HEK293 (cell line): ENCODE results near the gene MARK2.

Experiments
- CTCF ChIA-PET: fragments of 350-600 bp; formaldehyde crosslinking; extraction: SDS; loops from one replicate; lab custom pipeline; 2021; ENCODE audit warnings: antibody characterized with exemption; lab: Yijun Ruan, JAX
- POLR2A ChIA-PET: fragments of 300-600 bp; formaldehyde crosslinking; extraction: SDS; loops from one replicate; lab custom pipeline; 2020; ENCODE audit warnings: antibody characterized with exemption, inconsistent platforms; lab: Yijun Ruan, JAX
- H3K27ac ChIP-seq: fragments of 200-500 bp; sonication (Bioruptor generic); 2 replicates; pipeline ENCODE4 v1.5.1; 2014; ENCODE audit warnings: low read depth, low read length, control low read depth, inconsistent platforms; ENCODE audit errors: extremely low read depth
- H3K36me3 ChIP-seq, 2 experiments: fragments of 200-500 bp in 1 of 2; sonication (Bioruptor generic) in 1 of 2; 1 replicate in 1 of 2; 2 replicates in 1 of 2; pipeline ENCODE4 v1.5.1; 2014 to 2017; ENCODE audit warnings: inconsistent platforms in 2 of 2, low read length in 2 of 2; ENCODE audit not compliant: control insufficient read depth in 2 of 2, insufficient read depth in 1 of 2
- H3K4me1 ChIP-seq: fragments of 200-500 bp; sonication (Bioruptor generic); 2 replicates; pipeline ENCODE4 v1.5.1; 2014; ENCODE audit warnings: mild to moderate bottlenecking, low read length, inconsistent platforms; ENCODE audit not compliant: control insufficient read depth, insufficient read depth
- H3K4me3 ChIP-seq: 2 replicates; pipeline ENCODE4 v1.5.1; 2011; ENCODE audit warnings: low read depth, mild to moderate bottlenecking, control low read depth, low read length, moderate library complexity
- H3K9me3 ChIP-seq: fragments of 200-500 bp; sonication (Bioruptor generic); 2 replicates; pipeline ENCODE4 v1.5.1; 2014; ENCODE audit warnings: low read depth, low read length, inconsistent platforms; ENCODE audit not compliant: control insufficient read depth, insufficient read depth
- KLF10 ChIP-seq: fragments of 450-650 bp; IDR thresholded peaks from 2 replicates; pipeline ENCODE4 v1.5.1; 2018; ENCODE audit warnings: missing biosample characterization, mild to moderate bottlenecking, missing genetic modification characterization
- SCRT2 ChIP-seq: fragments of 450-650 bp; formaldehyde crosslinking; IDR thresholded peaks from 2 replicates; pipeline ENCODE4 v1.5.1; 2016; ENCODE audit warnings: missing biosample characterization, missing genetic modification characterization
- TRIM28 ChIP-seq: IDR thresholded peaks from 2 replicates; pipeline ENCODE4 v1.6.1; 2011; ENCODE audit warnings: low read length, control low read depth, borderline replicate concordance
- ZBTB21 ChIP-seq: fragments of 450-650 bp; formaldehyde crosslinking; IDR thresholded peaks from 2 replicates; pipeline ENCODE4 v1.5.1; 2017; ENCODE audit warnings: missing biosample characterization, missing genetic modification characterization
- ZBTB8A ChIP-seq: fragments of 450-650 bp; formaldehyde crosslinking; IDR thresholded peaks from 2 replicates; pipeline ENCODE4 v1.5.1; 2016; ENCODE audit warnings: missing biosample characterization, missing genetic modification characterization
- ZFHX2 ChIP-seq: fragments of 450-650 bp; formaldehyde crosslinking; conservative IDR thresholded peaks from 2 replicates; pipeline ENCODE4 v1.5.1; 2016; ENCODE audit warnings: missing biosample characterization, missing genetic modification characterization
- ZNF138 ChIP-seq: fragments of 450-650 bp; formaldehyde crosslinking; IDR thresholded peaks from 2 replicates; pipeline ENCODE4 v1.5.1; 2016; ENCODE audit warnings: missing biosample characterization, missing genetic modification characterization, borderline replicate concordance
- ZNF16 ChIP-seq: fragments of 450-650 bp; formaldehyde crosslinking; IDR thresholded peaks from 2 replicates; pipeline ENCODE4 v1.5.1; 2016; ENCODE audit warnings: low read depth, missing biosample characterization, missing genetic modification characterization
- ZNF521 ChIP-seq: fragments of 450-650 bp; formaldehyde crosslinking; IDR thresholded peaks from 2 replicates; pipeline ENCODE4 v1.5.1; 2017; ENCODE audit warnings: missing biosample characterization, mild to moderate bottlenecking, missing genetic modification characterization
- ZNF596 ChIP-seq: fragments of 450-650 bp; IDR thresholded peaks from 2 replicates; pipeline ENCODE4 v1.5.0; 2018; ENCODE audit warnings: missing biosample characterization, mild to moderate bottlenecking, missing genetic modification characterization, moderate library complexity
- ZNF626 ChIP-seq: fragments of 450-650 bp; sonication (Bioruptor Pico); formaldehyde crosslinking; IDR thresholded peaks from 2 replicates; pipeline ENCODE4 v1.5.1; 2018; ENCODE audit warnings: missing biosample characterization, missing genetic modification characterization, inconsistent platforms
- ZNF677 ChIP-seq: fragments of 450-650 bp; IDR thresholded peaks from 2 replicates; pipeline ENCODE4 v1.5.0; 2018; ENCODE audit warnings: missing biosample characterization, mild to moderate bottlenecking, missing genetic modification characterization, moderate library complexity
- ZNF701 ChIP-seq: fragments of 450-650 bp; formaldehyde crosslinking; IDR thresholded peaks from 2 replicates; pipeline ENCODE4 v1.5.1; 2016; ENCODE audit warnings: missing biosample characterization, missing genetic modification characterization
- ZNF785 ChIP-seq: fragments of 450-650 bp; formaldehyde crosslinking; IDR thresholded peaks from 2 replicates; pipeline ENCODE4 v1.5.1; 2016; ENCODE audit warnings: missing biosample characterization, missing genetic modification characterization
- ZSCAN30 ChIP-seq: fragments of 450-650 bp; IDR thresholded peaks from 2 replicates; pipeline ENCODE4 v1.5.1; 2018; ENCODE audit warnings: missing biosample characterization, mild to moderate bottlenecking, missing genetic modification characterization, moderate library complexity
- TF ChIP-seq, protein P1 (sequence below): fragments of 450-650 bp; formaldehyde crosslinking; IDR thresholded peaks from 2 replicates; pipeline ENCODE4; 2016; ENCODE audit warnings: missing biosample characterization, missing genetic modification characterization
- TF ChIP-seq, protein P2 (sequence below): fragments of 450-650 bp; formaldehyde crosslinking; IDR thresholded peaks from 2 replicates; pipeline ENCODE4 v1.5.1; 2016; ENCODE audit warnings: missing biosample characterization, missing genetic modification characterization, borderline replicate concordance
- TF ChIP-seq, protein P3 (sequence below): fragments of 450-650 bp; formaldehyde crosslinking; IDR thresholded peaks from 2 replicates; pipeline ENCODE4 v1.5.1; 2016; ENCODE audit warnings: missing biosample characterization, missing genetic modification characterization
- TF ChIP-seq, protein P4 (sequence below): fragments of 450-650 bp; formaldehyde crosslinking; IDR thresholded peaks from 2 replicates; pipeline ENCODE4 v1.5.1; 2017; ENCODE audit warnings: missing biosample characterization, missing genetic modification characterization

Gene MARK2

DNA sequence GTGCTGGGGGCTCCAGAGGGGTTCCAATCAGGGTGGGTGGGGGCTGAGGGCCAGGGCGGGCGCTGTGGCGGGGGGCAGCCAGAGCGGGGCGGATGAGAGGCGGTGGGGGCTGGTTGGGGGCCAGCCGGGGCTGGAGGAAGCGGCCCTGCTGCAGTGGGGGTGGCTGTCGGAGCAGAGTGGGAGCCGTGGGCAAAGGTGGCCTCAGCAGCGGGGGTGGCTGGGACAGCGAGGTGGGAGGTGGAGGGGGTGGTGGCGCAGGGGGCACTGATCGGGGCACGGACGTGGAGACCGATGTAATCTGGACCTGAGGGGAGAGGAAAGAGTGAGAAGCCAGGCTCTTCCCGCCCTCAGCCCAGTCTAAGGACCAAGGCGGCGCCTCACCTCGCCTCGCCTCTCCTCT is 73.0 kb downstream of the MARK2 start:
- Histone ChIP-seq H3K4me3 (no peak overlapping the region), H3K9me3 (no peaks in the 10 kb centered on the region), H3K27ac (no peak overlapping the region), H3K4me1 (no peaks in the 10 kb centered on the region), H3K36me3 (peaks cover 0 to 35% of the 10 kb centered on the region in 2 experiments; a peak in 1 of 3 replicates)
- ChIA-PET CTCF (no interaction called here), POLR2A (no interaction called here)
- 0 out of 2 replicates have a peak, but pooled peaks have one; percentile 13 for TF ChIP-seq ZFHX2 (tag by site-specific recombination)
- TF ChIP-seq ZNF785 (tag by site-specific recombination), result no peak

DNA sequence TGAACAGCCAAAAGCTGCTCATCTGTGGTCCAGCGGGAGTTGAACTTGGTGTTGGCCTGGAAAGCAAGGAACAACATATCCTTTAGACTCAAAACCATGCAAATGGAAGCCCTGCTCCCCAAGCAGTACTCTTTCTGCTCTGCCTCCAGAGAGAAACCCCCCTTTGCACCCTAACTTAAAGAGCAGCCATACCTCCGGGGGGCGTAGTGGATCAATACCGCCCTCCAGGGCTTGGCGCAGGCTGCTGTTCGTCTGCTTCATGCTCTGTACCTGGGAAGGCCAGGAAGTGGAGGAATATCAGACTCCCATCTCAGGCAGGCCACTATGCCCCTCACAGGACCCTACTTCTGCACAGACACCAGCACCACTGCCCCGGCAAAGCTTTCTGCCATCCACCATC is 73.8 kb downstream of the MARK2 start:
- Histone ChIP-seq H3K4me3 (no peak overlapping the region), H3K9me3 (no peaks in the 10 kb centered on the region), H3K27ac (no peak overlapping the region), H3K4me1 (peaks cover 3% of the 10 kb centered on the region), H3K36me3 (peaks cover 0 to 29% of the 10 kb centered on the region in 2 experiments; a peak in 1 of 3 replicates)
- no peak for TF ChIP-seq ZSCAN30 (tag by site-specific recombination)
- TF ChIP-seq, protein P1, sequence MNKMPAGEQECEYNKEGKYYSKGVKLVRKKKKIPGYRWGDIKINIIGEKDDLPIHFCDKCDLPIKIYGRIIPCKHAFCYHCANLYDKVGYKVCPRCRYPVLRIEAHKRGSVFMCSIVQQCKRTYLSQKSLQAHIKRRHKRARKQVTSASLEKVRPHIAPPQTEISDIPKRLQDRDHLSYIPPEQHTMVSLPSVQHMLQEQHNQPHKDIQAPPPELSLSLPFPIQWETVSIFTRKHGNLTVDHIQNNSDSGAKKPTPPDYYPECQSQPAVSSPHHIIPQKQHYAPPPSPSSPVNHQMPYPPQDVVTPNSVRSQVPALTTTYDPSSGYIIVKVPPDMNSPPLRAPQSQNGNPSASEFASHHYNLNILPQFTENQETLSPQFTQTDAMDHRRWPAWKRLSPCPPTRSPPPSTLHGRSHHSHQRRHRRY (tag by site-specific recombination), result no peak
- TF ChIP-seq SCRT2, result no peak
- ChIA-PET CTCF (interaction anchor here (0.6 to 1.1 kb wide), 2 partner anchors 36 to 146 kb away, joined by 3 read pairs; no protein-coding TSS in a partner anchor), POLR2A (no interaction called here)

DNA sequence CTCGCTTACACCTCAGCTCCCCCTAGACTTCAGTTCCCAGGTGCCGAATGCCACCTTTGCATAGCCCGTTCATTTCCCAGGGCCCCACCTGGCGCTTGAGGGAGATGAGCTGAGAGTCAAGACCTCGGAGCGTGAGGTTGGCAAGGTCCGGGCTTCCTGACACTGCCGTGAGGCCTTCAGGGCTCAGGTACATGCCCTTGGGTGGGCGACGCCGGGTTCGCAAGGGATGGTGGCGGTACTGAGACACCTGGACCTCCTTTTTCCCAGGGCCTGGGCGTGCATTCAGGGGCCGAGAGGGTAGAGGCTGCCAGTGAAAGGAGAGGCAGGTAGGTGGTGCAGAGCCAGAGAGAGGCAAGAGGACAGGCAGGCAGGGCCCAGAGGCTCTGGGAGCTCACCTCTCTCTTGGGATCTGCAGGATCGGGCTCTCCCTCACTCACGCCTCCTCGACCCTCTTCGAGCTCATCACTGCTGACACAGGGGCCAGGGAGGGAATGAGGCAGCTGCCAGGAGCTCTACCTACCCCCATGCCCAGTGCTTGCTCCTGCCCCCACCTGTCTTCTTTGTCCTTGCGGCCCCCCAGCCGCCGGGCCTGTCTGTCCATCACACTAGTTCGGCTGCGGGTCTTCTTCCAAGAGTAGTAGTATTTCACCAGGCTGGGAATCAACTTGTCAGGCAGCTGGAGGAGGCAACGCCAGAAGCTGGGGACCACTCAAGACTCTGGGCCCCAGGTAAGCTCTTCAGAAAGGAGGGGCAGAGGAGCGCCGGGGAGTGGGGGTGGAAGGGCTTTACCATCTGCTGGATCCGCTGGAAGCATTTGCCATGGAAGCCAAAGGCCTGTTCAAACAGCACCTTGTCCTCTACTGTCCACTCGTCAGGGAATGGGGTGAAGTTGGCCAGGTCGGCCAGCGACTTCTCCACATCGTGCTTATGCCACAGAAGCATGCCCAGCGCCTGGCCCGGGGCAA is 75.2 kb downstream of the MARK2 start:
- Histone ChIP-seq H3K4me3 (no peak overlapping the region), H3K9me3 (no peaks in the 10 kb centered on the region), H3K36me3 (peaks cover 0 to 15% of the 10 kb centered on the region in 2 experiments; a peak in 1 of 3 replicates), H3K4me1 (peaks cover 4% of the 10 kb centered on the region), H3K27ac (no peak overlapping the region)
- POLR2A ChIA-PET, result interaction anchor here (0.7 to 1.4 kb wide), 2 partner anchors 15 to 20 kb away, joined by 3 read pairs; no protein-coding TSS in a partner anchor
- CTCF ChIA-PET, result interaction anchor here (0.6 to 1.5 kb wide), 5 partner anchors 22 to 148 kb away, joined by 3 to 7 read pairs (median 4); no protein-coding TSS in a partner anchor
- TF ChIP-seq ZNF596 (tag by site-specific recombination) (no peak), ZNF138 (tag by site-specific recombination) (no peak), ZNF701 (tag by site-specific recombination) (no peak), ZNF677 (tag by site-specific recombination) (no peak), ZBTB21 (tag by site-specific recombination) (no peak), KLF10 (tag by site-specific recombination) (no peak), ZNF626 (no peak), TRIM28 (no peak), ZBTB8A (no peak), ZNF521 (no peak), ZNF16 (tag by site-specific recombination) (no peak)
- TF ChIP-seq, protein P2, sequence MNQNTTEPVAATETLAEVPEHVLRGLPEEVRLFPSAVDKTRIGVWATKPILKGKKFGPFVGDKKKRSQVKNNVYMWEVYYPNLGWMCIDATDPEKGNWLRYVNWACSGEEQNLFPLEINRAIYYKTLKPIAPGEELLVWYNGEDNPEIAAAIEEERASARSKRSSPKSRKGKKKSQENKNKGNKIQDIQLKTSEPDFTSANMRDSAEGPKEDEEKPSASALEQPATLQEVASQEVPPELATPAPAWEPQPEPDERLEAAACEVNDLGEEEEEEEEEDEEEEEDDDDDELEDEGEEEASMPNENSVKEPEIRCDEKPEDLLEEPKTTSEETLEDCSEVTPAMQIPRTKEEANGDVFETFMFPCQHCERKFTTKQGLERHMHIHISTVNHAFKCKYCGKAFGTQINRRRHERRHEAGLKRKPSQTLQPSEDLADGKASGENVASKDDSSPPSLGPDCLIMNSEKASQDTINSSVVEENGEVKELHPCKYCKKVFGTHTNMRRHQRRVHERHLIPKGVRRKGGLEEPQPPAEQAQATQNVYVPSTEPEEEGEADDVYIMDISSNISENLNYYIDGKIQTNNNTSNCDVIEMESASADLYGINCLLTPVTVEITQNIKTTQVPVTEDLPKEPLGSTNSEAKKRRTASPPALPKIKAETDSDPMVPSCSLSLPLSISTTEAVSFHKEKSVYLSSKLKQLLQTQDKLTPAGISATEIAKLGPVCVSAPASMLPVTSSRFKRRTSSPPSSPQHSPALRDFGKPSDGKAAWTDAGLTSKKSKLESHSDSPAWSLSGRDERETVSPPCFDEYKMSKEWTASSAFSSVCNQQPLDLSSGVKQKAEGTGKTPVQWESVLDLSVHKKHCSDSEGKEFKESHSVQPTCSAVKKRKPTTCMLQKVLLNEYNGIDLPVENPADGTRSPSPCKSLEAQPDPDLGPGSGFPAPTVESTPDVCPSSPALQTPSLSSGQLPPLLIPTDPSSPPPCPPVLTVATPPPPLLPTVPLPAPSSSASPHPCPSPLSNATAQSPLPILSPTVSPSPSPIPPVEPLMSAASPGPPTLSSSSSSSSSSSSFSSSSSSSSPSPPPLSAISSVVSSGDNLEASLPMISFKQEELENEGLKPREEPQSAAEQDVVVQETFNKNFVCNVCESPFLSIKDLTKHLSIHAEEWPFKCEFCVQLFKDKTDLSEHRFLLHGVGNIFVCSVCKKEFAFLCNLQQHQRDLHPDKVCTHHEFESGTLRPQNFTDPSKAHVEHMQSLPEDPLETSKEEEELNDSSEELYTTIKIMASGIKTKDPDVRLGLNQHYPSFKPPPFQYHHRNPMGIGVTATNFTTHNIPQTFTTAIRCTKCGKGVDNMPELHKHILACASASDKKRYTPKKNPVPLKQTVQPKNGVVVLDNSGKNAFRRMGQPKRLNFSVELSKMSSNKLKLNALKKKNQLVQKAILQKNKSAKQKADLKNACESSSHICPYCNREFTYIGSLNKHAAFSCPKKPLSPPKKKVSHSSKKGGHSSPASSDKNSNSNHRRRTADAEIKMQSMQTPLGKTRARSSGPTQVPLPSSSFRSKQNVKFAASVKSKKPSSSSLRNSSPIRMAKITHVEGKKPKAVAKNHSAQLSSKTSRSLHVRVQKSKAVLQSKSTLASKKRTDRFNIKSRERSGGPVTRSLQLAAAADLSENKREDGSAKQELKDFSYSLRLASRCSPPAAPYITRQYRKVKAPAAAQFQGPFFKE (tag by site-specific recombination), result no peak
- TF ChIP-seq, protein P3, sequence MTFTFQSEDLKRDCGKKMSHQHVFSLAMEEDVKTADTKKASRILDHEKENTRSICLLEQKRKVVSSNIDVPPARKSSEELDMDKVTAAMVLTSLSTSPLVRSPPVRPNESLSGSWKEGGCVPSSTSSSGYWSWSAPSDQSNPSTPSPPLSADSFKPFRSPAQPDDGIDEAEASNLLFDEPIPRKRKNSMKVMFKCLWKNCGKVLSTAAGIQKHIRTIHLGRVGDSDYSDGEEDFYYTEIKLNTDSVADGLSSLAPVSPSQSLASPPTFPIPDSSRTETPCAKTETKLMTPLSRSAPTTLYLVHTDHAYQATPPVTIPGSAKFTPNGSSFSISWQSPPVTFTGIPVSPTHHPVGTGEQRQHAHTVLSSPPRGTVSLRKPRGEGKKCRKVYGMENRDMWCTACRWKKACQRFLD, result no peak
- TF ChIP-seq, protein P4, sequence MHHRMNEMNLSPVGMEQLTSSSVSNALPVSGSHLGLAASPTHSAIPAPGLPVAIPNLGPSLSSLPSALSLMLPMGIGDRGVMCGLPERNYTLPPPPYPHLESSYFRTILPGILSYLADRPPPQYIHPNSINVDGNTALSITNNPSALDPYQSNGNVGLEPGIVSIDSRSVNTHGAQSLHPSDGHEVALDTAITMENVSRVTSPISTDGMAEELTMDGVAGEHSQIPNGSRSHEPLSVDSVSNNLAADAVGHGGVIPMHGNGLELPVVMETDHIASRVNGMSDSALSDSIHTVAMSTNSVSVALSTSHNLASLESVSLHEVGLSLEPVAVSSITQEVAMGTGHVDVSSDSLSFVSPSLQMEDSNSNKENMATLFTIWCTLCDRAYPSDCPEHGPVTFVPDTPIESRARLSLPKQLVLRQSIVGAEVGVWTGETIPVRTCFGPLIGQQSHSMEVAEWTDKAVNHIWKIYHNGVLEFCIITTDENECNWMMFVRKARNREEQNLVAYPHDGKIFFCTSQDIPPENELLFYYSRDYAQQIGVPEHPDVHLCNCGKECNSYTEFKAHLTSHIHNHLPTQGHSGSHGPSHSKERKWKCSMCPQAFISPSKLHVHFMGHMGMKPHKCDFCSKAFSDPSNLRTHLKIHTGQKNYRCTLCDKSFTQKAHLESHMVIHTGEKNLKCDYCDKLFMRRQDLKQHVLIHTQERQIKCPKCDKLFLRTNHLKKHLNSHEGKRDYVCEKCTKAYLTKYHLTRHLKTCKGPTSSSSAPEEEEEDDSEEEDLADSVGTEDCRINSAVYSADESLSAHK (tag by site-specific recombination), result no peak
